ENCODE data around the gene NALCN. TPM values are rescaled to one million over a fixed set of nuclear protein-coding genes. Genes with fewer than 3 reads are reported as not detected.

The NALCN gene
- total RNA-seq, 1 donor from 2014 or later: 0.35 TPM

- no peak overlapping the region for H3K4me3 Mint-ChIP-seq
- H3K9me3 Mint-ChIP-seq: no peaks in the 10 kb centered on the region
These were observed 277.2 kb downstream of the NALCN start for GRCh38 chr13:101139081-101139480.

GRCh38 chr13:101127741-101128353, 288.5 kb downstream of the NALCN start:
- no peak for DNase-seq (ENCODE audit: low read depth, low spot score)

More at GRCh38 chr13:101139081-101139480, 277.2 kb downstream of the NALCN start:
- DNase-seq (ENCODE audit: low read depth, low spot score): no peak
- H3K27me3 Mint-ChIP-seq (ENCODE audit: low read depth): peaks cover 49% of the 10 kb centered on the region
- TF ChIP-seq CTCF (conservative IDR thresholded peaks at IDR 0.05): no peak
- no peaks in the 10 kb centered on the region for H3K36me3 Mint-ChIP-seq (ENCODE audit: low read depth)
- no peak overlapping the region for H3K27ac Mint-ChIP-seq (ENCODE audit: unreplicated experiment)
- H3K4me1 Mint-ChIP-seq: peaks cover 10% of the 10 kb centered on the region

GRCh38 chr13:101123028-101123427, 293.3 kb downstream of the NALCN start:
- Mint-ChIP-seq H3K27ac (ENCODE audit: unreplicated experiment) (no peak overlapping the region), H3K9me3 (no peaks in the 10 kb centered on the region)

More at GRCh38 chr13:101127741-101128353, 288.5 kb downstream of the NALCN start:
- H3K27me3 Mint-ChIP-seq (ENCODE audit: low read depth): no peaks in the 10 kb centered on the region
- H3K4me1 Mint-ChIP-seq: peaks cover 4% of the 10 kb centered on the region
- H3K9me3 Mint-ChIP-seq: peaks cover 2% of the 10 kb centered on the region
- H3K27ac Mint-ChIP-seq (ENCODE audit: unreplicated experiment): no peak overlapping the region
- no peak overlapping the region for H3K4me3 Mint-ChIP-seq
- TF ChIP-seq CTCF (conservative IDR thresholded peaks at IDR 0.05): peak; percentile 91
- no peaks in the 10 kb centered on the region for H3K36me3 Mint-ChIP-seq (ENCODE audit: low read depth)

GRCh38 chr13:101121608-101122007, 294.7 kb downstream of the NALCN start:
- no peaks in the 10 kb centered on the region for H3K9me3 Mint-ChIP-seq
- H3K27ac Mint-ChIP-seq (ENCODE audit: unreplicated experiment): no peak overlapping the region
- no peak for DNase-seq (ENCODE audit: low read depth, low spot score)
- no peak for TF ChIP-seq CTCF (conservative IDR thresholded peaks at IDR 0.05)
- H3K4me3 Mint-ChIP-seq: no peak overlapping the region
- peaks cover 4% of the 10 kb centered on the region for H3K4me1 Mint-ChIP-seq
- no peaks in the 10 kb centered on the region for H3K27me3 Mint-ChIP-seq (ENCODE audit: low read depth)
- H3K36me3 Mint-ChIP-seq (ENCODE audit: low read depth): no peaks in the 10 kb centered on the region

More at GRCh38 chr13:101123028-101123427, 293.3 kb downstream of the NALCN start:
- DNase-seq (ENCODE audit: low read depth, low spot score): no peak
- H3K4me3 Mint-ChIP-seq: no peak overlapping the region
- H3K27me3 Mint-ChIP-seq (ENCODE audit: low read depth): no peaks in the 10 kb centered on the region
- no peak for TF ChIP-seq CTCF (conservative IDR thresholded peaks at IDR 0.05)
- no peaks in the 10 kb centered on the region for H3K36me3 Mint-ChIP-seq (ENCODE audit: low read depth)
- peaks cover 4% of the 10 kb centered on the region for H3K4me1 Mint-ChIP-seq

- DNase-seq (ENCODE audit: low read depth, low spot score): no peak
- peaks cover 20% of the 10 kb centered on the region for H3K4me1 Mint-ChIP-seq
- no peak overlapping the region for H3K27ac Mint-ChIP-seq (ENCODE audit: unreplicated experiment)
- no peak overlapping the region for H3K4me3 Mint-ChIP-seq
- H3K9me3 Mint-ChIP-seq: no peaks in the 10 kb centered on the region
- no peaks in the 10 kb centered on the region for H3K36me3 Mint-ChIP-seq (ENCODE audit: low read depth)
- H3K27me3 Mint-ChIP-seq (ENCODE audit: low read depth): no peaks in the 10 kb centered on the region
- no peak for TF ChIP-seq CTCF (conservative IDR thresholded peaks at IDR 0.05)
These were observed 296.3 kb downstream of the NALCN start for GRCh38 chr13:101120007-101120406.

Data from neural crest cell (in vitro differentiated cells).